GM12892 (cell line): ENCODE data around the gene COX7A1.
A peak's percentile ranks its signal among the peaks of the same experiment; 100 is the strongest.
"Not testable (repeated sequence)": the region's sequence is repeated elsewhere in the genome, so short reads cannot be mapped to it uniquely, and the experiment has no call there.

Experiments used
- DNase-seq: peaks from one replicate; pipeline ENCODE4 v3.0.0; 2011; ENCODE audit not compliant: insufficient read length
- FAIRE-seq: peaks from 2 replicates; lab custom pipeline; 2011; peaks lifted over from hg19 to GRCh38; lab: Jason Lieb, UNC
- POLR2A ChIP-seq: IDR thresholded peaks from 2 replicates; pipeline ENCODE4 v1.6.1; 2011; ENCODE audit warnings: low read depth, low read length, control low read depth
- POLR2AphosphoS5 ChIP-seq: IDR thresholded peaks from 2 replicates; pipeline ENCODE4 v1.6.1; 2011; ENCODE audit warnings: low read depth, low read length, control low read depth
- TAF1 ChIP-seq: IDR thresholded peaks from 2 replicates; pipeline ENCODE4 v1.6.1; 2011; ENCODE audit warnings: low read depth, mild to moderate bottlenecking, control low read depth, low read length, borderline replicate concordance

Gene COX7A1

DNA sequence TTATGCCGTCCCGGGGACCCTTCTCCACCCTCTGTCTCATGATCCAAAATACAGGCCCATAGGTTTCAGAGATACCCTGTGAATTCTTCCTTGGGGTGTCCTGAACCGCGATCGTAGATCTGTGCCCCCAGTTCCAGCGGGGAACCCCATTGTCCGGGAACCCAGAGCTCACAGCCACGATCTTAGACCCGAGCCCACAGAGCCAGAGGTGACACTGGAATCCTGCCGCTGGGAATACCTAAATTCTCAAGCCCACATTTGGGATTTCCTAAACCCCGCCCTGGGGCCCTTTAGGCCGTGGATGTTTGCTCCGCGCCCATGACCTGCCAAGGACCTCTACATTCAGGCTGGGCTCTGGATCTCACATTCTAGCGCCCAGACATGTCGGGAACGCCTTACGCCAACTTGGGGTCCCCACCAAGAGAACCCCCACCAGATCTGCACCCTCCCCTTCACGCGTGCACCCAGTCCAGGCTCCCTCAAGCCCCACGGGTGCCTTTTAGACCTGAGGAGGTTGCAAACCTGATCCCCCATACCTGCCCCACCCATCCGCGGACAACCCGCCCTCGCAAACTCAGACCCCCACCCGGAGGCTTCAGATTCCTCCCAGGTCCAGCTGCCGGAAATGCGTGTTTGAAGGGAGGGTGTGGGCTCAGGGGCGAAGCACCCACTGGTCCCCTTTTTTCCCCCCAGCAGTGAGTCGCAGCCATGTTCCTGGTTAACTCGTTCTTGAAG, 11.8 kb downstream of the COX7A1 start:
- FAIRE-seq (no peak), DNase-seq (peak; percentile 72)
- TF ChIP-seq POLR2A = peak; percentile 54; the same call in 1 of the 2 replicates
- TF ChIP-seq POLR2AphosphoS5 = no peak
- TF ChIP-seq TAF1 = no peak

DNA sequence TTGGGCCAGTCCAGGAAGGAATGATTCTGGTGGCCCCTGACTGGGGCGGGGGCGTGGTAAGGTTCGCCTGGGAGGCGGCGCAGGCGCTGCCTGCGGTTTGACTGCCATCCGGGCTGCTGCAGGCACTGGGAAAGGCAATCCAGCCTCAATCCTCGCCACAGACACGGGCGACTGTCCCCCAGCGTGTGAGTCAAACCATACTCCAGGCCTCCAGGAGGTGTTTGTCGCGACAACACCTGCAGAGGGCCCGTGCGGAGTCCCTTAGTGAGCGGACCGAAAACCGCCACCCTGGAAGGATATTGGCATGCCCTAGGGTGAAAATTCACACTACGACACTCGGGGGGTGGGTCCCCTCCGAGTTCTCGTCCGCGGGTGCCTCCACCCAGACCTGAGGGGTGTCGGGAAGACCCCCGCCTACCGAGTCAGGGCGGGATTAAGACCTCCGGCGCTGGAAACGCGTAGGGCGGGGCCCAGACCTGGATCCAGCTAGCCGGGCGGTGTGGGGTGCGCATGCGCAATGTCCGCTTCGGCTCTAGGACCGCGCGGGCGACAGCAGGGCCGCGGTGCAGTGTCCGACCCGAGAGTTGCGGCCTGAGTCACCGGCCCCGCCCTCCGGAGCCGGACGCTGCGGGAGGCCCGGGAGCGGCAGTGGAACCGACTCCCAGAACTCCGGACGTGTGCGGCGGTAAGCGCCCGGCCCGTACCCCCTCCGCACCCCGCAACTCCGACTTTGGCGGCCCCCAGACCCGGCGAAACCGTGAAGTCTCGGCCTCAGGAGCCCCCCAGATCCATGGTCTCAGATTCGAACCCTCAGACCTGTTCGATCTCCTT, 12.6 kb downstream of the COX7A1 start, which contains the start of gene CAPNS1:
Gene CAPNS1 (plus strand): TSS at position 594 of the 831 bp plus-strand sequence. CDS start 946 bp downstream, outside the sequence.
- peak; percentile 98 for FAIRE-seq
- TF ChIP-seq TAF1 (peak; percentile 72), POLR2AphosphoS5 (peak; percentile 65; the same call in 1 of the 2 replicates), POLR2A (peak; percentile 83; the same call in 1 of the 2 replicates)
- DNase-seq = peak; percentile 96

DNA sequence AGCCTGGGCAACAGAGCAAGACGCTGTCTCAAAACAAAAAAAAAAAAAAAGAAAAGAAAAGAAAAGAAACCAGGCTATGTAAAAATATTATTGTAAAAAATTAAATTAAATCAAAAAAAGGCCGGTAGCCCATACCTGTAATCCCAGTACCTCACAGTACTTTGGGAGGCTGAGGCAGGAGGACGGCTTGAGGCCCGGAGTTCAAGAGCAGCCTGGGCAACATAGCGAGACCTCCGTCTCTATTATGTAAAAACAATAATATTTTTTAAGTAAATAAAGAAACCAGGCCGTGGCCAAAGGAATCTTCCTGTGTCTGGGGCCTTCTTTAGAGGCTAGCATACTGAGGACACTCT, 13.2 kb downstream of the COX7A1 start:
- DNase-seq = no peak
- no peak for TF ChIP-seq POLR2A
- TF ChIP-seq POLR2AphosphoS5 = no peak
- no peak for TF ChIP-seq TAF1
- no peak for FAIRE-seq

DNA sequence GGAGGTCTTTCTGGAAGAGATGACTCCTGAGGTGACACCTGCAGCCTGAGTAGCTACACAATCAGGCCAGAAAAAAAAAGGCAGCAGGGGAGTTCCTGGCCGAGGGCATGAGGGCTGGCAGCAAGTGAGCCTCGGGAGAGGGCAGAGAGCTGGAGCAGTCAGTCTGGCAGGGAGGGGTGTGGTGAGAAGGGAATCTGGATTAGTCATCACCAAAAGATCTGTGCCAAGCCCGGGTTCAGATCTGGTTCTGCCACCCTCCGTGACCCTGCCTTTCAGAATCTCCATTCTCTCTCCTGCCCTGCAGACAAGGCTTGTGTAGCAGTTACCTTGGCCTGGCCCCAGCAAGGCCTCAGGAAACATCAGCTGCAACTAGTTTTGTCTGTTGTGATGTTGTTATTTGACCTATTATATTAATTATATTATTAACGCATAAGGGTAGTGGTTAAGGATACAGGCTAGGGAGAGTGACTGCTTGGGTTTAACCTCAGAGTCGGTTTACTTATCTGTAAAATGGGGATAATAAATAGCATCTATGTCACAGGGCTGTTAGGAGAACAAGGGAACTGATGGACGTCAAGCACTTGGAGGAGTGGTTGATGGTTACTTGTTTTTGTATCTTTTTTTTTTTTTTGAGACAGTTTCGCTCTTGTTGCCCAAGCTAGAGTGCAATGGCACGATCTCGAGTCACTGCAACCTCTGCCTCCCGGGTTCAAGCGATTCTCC, 15.1 kb downstream of the COX7A1 start:
- DNase-seq (no peak), FAIRE-seq (no peak)
- TF ChIP-seq POLR2AphosphoS5 (no peak), POLR2A (no peak), TAF1 (no peak)

DNA sequence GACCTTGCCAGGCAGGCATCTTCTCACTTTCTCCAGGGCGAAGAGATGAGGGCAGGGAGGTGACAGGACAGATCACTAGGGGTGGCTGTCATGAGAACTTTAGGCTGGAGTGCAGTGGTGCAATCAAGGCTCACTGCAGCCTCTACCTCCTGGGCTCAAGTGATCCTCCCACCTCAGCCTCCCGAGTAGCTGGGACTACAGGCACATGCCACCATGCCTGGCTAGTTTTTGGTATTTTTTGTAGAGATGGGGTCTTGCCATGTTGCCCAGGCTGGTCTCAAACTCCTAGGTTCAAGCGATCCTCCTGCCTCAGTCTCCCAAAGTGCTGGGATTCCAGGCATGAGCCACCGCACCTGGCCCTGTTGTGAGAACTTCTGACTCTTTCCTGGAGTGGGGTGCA, 17.4 kb downstream of the COX7A1 start:
- FAIRE-seq, DNase-seq: not testable (repeated sequence)

DNA sequence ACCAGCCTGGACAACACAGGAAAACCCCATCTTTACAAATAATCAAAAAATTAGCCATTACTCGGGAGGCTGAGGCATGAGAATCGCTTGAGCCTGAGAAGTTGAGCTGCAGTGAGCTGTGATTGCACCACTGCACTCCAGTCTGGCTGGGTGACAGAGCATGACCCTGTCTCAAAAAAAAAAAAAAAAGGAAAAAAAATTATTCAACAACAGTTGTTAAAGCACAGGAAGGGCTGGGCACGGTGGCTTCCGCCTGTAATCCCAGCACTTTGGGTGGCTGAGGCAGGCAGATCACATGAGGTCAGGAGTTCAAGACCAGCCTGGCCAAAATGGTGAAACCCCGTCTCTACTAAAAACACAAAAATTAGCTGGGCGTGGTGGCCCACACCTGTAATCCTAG, 21.0 kb downstream of the COX7A1 start:
- FAIRE-seq, DNase-seq: not testable (repeated sequence)

DNA sequence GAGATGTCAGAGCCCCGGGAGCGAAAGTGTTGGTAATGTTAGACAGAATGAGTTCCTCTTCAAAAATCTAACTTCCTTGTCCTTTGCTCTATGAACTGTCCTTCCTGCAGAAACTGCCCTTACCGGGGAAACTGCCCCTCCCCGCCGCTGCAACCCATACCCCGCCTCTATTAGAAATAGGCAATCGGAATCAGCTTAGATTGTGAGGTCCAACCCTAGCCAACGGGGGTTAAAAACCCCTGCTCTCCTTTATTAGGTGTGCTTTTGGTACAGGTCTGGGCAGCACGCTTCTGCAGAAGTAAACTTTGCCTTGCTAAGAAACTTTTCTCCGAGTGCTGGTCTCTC, 23.9 kb downstream of the COX7A1 start:
- TF ChIP-seq POLR2AphosphoS5 (no peak), POLR2A (no peak), TAF1 (no peak)
- no peak for DNase-seq
- FAIRE-seq = no peak

DNA sequence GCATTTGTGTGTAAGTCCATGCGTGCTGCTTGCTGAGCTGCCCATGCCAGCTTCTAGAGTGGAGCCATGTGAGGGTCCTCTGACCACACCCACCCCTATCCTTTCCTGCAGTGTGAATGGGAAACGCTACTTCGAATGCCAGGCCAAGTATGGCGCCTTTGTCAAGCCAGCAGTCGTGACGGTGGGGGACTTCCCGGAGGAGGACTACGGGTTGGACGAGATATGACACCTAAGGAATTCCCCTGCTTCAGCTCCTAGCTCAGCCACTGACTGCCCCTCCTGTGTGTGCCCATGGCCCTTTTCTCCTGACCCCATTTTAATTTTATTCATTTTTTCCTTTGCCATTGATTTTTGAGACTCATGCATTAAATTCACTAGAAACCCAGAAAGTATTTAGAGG, 26.7 kb downstream of the COX7A1 start:
- FAIRE-seq = no peak
- TF ChIP-seq TAF1 (no peak), POLR2A (no peak), POLR2AphosphoS5 (no peak)
- DNase-seq = no peak

DNA sequence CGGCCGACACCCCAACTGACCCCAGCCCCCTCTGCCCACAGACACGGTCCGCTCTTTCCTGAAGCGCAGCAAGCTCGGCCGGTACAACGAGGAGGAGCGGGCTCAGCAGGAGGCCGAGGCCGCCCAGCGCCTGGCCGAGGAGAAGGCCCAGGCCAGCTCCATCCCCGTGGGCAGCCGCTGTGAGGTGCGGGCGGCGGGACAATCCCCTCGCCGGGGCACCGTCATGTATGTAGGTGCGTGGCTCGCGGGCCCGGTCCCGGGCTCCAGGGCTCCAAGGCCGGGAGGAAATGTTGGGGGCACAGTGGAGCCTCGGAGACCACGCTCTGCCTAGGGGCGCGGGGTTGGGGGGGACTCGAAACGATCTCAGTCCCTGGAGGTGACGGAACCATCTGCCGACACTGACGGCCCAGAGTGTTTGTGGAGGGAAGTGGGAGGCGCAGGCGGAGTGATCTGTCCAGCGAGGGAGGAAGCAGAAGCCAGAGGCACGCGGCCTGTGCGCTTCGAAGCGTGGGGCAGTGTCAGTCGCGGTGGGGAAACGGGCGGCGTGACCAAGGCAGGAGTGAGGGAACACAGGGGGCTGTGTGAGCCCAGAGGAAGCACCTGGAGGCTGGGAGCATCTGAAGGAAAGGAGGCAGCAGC, 30.6 kb downstream of the COX7A1 start:
- TF ChIP-seq POLR2A (no peak), POLR2AphosphoS5 (no peak), TAF1 (no peak)
- no peak for FAIRE-seq
- no peak for DNase-seq

DNA sequence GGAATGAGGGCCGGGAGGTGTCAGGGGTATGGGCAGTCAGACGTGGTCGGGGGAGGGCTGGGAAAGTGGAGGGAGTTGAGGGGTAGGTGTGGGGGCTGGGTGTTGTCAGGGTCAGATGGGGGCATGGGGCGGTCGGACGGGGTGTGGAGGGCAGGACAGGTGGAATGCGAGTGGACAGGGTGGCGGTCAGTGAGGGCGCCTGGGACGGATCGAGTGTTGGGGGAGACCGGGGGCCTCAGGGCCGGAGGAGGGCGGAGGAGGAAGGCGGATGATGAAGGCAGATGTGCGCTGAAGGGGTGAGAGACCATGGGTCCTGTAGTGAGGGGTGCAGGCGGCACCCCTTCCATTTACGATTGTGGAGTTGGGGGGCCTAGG, 31.3 kb downstream of the COX7A1 start:
- TF ChIP-seq POLR2A = no peak; the same call in 1 of the 2 replicates
- TF ChIP-seq TAF1 = no peak
- TF ChIP-seq POLR2AphosphoS5 = no peak
- DNase-seq = no peak
- FAIRE-seq = no peak
